Measurements from ENCODE around the gene C10orf95.

DNA sequence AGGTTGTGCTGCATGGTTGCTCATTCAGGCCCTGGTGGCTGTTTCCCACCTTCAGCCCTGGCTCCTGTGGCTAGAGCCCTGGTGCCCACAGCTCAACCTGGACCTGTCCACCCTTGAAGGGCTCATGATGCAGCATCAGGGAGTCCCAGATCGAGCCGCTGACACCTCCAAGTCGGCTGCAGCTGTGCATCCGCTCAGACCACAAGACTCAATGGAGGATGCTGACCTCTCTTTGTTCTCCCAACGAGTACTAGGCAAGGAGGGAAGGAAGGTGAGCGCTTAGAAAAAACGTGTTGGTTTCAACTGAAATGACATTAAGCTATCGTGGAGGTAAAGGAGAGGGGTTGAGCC lies 9.5 kb upstream of the C10orf95 start:
- TF ChIP-seq POLR2AphosphoS5 (IDR thresholded peaks at IDR 0.05) (no peak), POLR2A (IDR thresholded peaks at IDR 0.05) (no peak), EP300 (IDR thresholded peaks at IDR 0.05) (no peak)
- TF ChIP-seq, protein P1, sequence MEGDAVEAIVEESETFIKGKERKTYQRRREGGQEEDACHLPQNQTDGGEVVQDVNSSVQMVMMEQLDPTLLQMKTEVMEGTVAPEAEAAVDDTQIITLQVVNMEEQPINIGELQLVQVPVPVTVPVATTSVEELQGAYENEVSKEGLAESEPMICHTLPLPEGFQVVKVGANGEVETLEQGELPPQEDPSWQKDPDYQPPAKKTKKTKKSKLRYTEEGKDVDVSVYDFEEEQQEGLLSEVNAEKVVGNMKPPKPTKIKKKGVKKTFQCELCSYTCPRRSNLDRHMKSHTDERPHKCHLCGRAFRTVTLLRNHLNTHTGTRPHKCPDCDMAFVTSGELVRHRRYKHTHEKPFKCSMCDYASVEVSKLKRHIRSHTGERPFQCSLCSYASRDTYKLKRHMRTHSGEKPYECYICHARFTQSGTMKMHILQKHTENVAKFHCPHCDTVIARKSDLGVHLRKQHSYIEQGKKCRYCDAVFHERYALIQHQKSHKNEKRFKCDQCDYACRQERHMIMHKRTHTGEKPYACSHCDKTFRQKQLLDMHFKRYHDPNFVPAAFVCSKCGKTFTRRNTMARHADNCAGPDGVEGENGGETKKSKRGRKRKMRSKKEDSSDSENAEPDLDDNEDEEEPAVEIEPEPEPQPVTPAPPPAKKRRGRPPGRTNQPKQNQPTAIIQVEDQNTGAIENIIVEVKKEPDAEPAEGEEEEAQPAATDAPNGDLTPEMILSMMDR (IDR thresholded peaks at IDR 0.05): no peak
